ENCODE results near the gene DSCAM.

DSCAM gene

DNA sequence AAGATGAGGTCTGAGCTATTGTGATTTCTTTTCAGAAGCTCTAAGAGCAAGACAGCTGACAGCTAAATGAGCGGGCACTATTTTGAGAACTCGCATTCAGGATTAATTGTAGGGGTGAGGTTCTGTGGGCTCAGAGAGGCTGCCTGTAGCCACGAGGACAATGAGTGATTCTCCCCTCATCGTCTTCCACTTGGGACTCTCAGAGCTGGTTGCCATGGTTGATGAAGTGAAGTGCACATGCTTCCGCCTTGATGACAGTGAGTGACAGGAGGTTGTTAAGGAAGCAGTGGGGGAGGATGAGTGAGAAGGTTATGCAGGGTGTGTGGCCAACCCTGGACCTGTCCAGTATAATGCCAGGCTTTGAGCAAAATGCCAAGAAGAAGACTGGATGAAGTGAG is 638.0 kb downstream of the DSCAM start:
- no peak for TF ChIP-seq EZH2 (IDR thresholded peaks at IDR 0.05; ENCODE audit: borderline replicate concordance, low read length)
- TF ChIP-seq, protein P1, sequence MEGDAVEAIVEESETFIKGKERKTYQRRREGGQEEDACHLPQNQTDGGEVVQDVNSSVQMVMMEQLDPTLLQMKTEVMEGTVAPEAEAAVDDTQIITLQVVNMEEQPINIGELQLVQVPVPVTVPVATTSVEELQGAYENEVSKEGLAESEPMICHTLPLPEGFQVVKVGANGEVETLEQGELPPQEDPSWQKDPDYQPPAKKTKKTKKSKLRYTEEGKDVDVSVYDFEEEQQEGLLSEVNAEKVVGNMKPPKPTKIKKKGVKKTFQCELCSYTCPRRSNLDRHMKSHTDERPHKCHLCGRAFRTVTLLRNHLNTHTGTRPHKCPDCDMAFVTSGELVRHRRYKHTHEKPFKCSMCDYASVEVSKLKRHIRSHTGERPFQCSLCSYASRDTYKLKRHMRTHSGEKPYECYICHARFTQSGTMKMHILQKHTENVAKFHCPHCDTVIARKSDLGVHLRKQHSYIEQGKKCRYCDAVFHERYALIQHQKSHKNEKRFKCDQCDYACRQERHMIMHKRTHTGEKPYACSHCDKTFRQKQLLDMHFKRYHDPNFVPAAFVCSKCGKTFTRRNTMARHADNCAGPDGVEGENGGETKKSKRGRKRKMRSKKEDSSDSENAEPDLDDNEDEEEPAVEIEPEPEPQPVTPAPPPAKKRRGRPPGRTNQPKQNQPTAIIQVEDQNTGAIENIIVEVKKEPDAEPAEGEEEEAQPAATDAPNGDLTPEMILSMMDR (IDR thresholded peaks at IDR 0.05; ENCODE audit: low read length) = no peak
- H3F3A ChIP-seq (ENCODE audit: insufficient read depth, low read length) = no peaks in the 10 kb centered on the region
- no peaks in the 10 kb centered on the region for H4K20me1 ChIP-seq (ENCODE audit: insufficient read depth, low read length)

DNA sequence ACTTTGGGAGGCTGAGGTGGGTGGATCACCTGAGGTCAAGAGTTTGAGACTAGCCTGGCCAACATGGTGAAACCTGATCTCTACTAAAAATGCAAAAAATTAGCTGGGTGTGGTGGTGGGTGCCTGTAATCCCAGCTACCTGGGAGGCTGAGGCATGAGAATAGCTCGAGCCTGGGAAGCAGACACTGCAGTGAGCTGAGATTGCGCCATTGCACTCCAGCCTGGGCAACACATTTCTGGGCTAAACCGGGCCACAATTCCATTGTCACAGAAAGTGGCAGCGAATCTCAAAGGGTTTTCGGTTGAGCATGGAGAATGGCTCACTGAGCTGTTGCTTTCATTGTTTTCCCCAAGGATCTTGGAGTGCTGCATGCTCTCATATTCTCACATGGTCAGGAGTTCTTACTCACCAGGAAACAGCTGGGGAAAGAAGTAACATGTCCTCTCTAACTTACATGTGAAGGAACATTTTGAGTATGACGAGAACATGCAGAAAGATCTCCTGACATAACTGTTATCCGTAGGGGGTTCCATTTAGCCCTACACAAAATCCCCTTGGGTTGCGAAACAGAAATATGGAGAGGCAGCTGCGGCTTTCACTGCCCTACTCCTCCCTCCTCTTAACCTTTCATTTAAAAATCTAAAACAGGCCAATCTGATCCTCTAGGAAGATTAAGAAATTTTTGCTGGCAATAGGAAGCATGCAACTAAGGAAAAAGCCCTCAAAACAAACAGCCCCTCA is 638.6 kb downstream of the DSCAM start:
- no peaks in the 10 kb centered on the region for H3K27me3 ChIP-seq (ENCODE audit: insufficient read depth, low read length)
- H3K4me3 ChIP-seq (ENCODE audit: low read depth, low read length, poor library complexity, severe bottlenecking) = no peak overlapping the region
- TF ChIP-seq EZH2 (IDR thresholded peaks at IDR 0.05; ENCODE audit: borderline replicate concordance, low read length) = no peak
- TF ChIP-seq, protein P1 (IDR thresholded peaks at IDR 0.05; ENCODE audit: low read length) = no peak
- H3K4me2 ChIP-seq (ENCODE audit: low read length) = no peak overlapping the region
- H4K20me1 ChIP-seq (ENCODE audit: insufficient read depth, low read length) = no peaks in the 10 kb centered on the region
- no peaks in the 10 kb centered on the region for H3K79me2 ChIP-seq (ENCODE audit: insufficient read depth, low read length)
- H3K9me3 ChIP-seq (ENCODE audit: low read length) = no peaks in the 10 kb centered on the region
- no peak overlapping the region for H2AFZ ChIP-seq (ENCODE audit: low read length)
- H3F3A ChIP-seq (ENCODE audit: insufficient read depth, low read length) = no peaks in the 10 kb centered on the region
- no peak overlapping the region for H3K9ac ChIP-seq (ENCODE audit: low read length)
- no peak overlapping the region for H3K27ac ChIP-seq (ENCODE audit: low read depth, low read length, poor library complexity, severe bottlenecking)
- no peaks in the 10 kb centered on the region for H3K36me3 ChIP-seq (ENCODE audit: insufficient read depth, low read length)
- no peaks in the 10 kb centered on the region for H3K9me2 ChIP-seq (ENCODE audit: low read depth, low read length)
- no peaks in the 10 kb centered on the region for H3K4me1 ChIP-seq (ENCODE audit: insufficient read depth, low read length, severe bottlenecking)

More for the DNA sequence above, 638.0 kb downstream of the DSCAM start:
- no peak overlapping the region for H3K4me3 ChIP-seq (ENCODE audit: low read depth, low read length, poor library complexity, severe bottlenecking)
- H2AFZ ChIP-seq (ENCODE audit: low read length) = no peak overlapping the region
- H3K27me3 ChIP-seq (ENCODE audit: insufficient read depth, low read length) = no peaks in the 10 kb centered on the region
- H3K4me1 ChIP-seq (ENCODE audit: insufficient read depth, low read length, severe bottlenecking) = no peaks in the 10 kb centered on the region
- H3K27ac ChIP-seq (ENCODE audit: low read depth, low read length, poor library complexity, severe bottlenecking) = no peak overlapping the region
- H3K4me2 ChIP-seq (ENCODE audit: low read length) = no peak overlapping the region
- no peaks in the 10 kb centered on the region for H3K36me3 ChIP-seq (ENCODE audit: insufficient read depth, low read length)
- H3K9me3 ChIP-seq (ENCODE audit: low read length) = no peaks in the 10 kb centered on the region
- H3K79me2 ChIP-seq (ENCODE audit: insufficient read depth, low read length) = no peaks in the 10 kb centered on the region
- no peaks in the 10 kb centered on the region for H3K9me2 ChIP-seq (ENCODE audit: low read depth, low read length)
- no peak overlapping the region for H3K9ac ChIP-seq (ENCODE audit: low read length)

DNA sequence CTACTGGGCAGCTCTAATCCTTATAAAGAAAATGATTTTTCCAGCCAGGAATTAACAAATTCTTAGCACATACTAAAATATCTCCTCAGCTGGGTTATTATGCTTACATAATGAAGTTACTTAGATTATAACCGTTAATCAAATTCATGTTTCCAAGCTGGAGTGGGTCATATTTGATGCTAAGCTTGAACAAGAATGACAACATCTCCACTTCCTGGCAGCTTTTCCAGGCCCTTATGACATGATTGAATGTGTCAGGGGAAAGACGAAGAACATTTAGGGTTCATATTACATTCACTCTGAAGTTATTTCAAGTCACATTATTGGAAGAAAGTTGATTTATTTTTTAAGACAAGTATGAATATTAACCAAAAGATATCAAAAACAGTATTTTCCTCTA is 646.0 kb downstream of the DSCAM start:
- H3K36me3 ChIP-seq (ENCODE audit: insufficient read depth, low read length) = no peaks in the 10 kb centered on the region
- H3K27me3 ChIP-seq (ENCODE audit: insufficient read depth, low read length) = no peaks in the 10 kb centered on the region
- H2AFZ ChIP-seq (ENCODE audit: low read length) = no peak overlapping the region
- TF ChIP-seq, protein P1 (IDR thresholded peaks at IDR 0.05; ENCODE audit: low read length) = no peak
- no peak for TF ChIP-seq EZH2 (IDR thresholded peaks at IDR 0.05; ENCODE audit: borderline replicate concordance, low read length)
- no peak overlapping the region for H3K4me3 ChIP-seq (ENCODE audit: low read depth, low read length, poor library complexity, severe bottlenecking)
- no peaks in the 10 kb centered on the region for H3K9me3 ChIP-seq (ENCODE audit: low read length)
- H3K9me2 ChIP-seq (ENCODE audit: low read depth, low read length) = no peaks in the 10 kb centered on the region
- H3K27ac ChIP-seq (ENCODE audit: low read depth, low read length, poor library complexity, severe bottlenecking) = no peak overlapping the region
- no peaks in the 10 kb centered on the region for H3K4me1 ChIP-seq (ENCODE audit: insufficient read depth, low read length, severe bottlenecking)
- no peak overlapping the region for H3K9ac ChIP-seq (ENCODE audit: low read length)
- no peaks in the 10 kb centered on the region for H4K20me1 ChIP-seq (ENCODE audit: insufficient read depth, low read length)
- no peaks in the 10 kb centered on the region for H3K79me2 ChIP-seq (ENCODE audit: insufficient read depth, low read length)
- H3K4me2 ChIP-seq (ENCODE audit: low read length) = no peak overlapping the region
- H3F3A ChIP-seq (ENCODE audit: insufficient read depth, low read length) = no peaks in the 10 kb centered on the region

All from OCI-LY1 (cell line).